Naive thymus-derived CD4-positive, alpha-beta T cell (primary cell): Measurements from ENCODE around the gene UBE2I. TPM values are rescaled to one million over a fixed set of nuclear protein-coding genes. Genes with fewer than 3 reads are reported as not detected.

ENCODE experiments used
- ATAC-seq: fragments of 150-1000 bp; cut with Tn5 transposase; 2 replicates; pipeline ENCODE4 v1.10.0; 2021; ENCODE audit warnings: mild to moderate bottlenecking, moderate library complexity
- CTCF ChIA-PET: fragments of 350-600 bp; sonication (Branson Sonifier 250); formaldehyde crosslinking; loops from one replicate; lab custom pipeline; 2021; ENCODE audit warnings: antibody characterized with exemption; lab: Charles Lee
- POLR2A ChIA-PET: fragments of 350-600 bp; sonication (Branson Sonifier 250); formaldehyde crosslinking; loops from one replicate; lab custom pipeline; 2021; ENCODE audit warnings: antibody characterized with exemption, inconsistent platforms; lab: Charles Lee
- DNase-seq, 9 donors: peaks; one replicate each; pipeline versions ENCODE4 v3.0.0 to v3.0.0-alpha.2; 2020 to 2022; ENCODE audit warnings: mixed read lengths in 1 of 9
- H3K27ac ChIP-seq: one replicate; pipeline ENCODE4 v1.7.0; 2013; ENCODE audit warnings: mild to moderate bottlenecking, low read depth, low read length, moderate library complexity
- H3K27me3 ChIP-seq, 2 donors: one replicate each; pipeline ENCODE4 v1.7.0; 2013; ENCODE audit warnings: low read length in 2 of 2, mild to moderate bottlenecking in 2 of 2, moderate library complexity in 2 of 2; ENCODE audit not compliant: control insufficient read depth in 2 of 2, insufficient read depth in 2 of 2
- H3K36me3 ChIP-seq, 3 experiments: 1 replicate in 2 of 3; 2 replicates in 1 of 3; pipeline ENCODE4 v1.7.0; 2013; ENCODE audit warnings: low read length in 3 of 3, mild to moderate bottlenecking in 3 of 3, moderate library complexity in 1 of 3; ENCODE audit not compliant: insufficient read depth in 3 of 3, control insufficient read depth in 2 of 3
- H3K4me1 ChIP-seq, 2 donors: one replicate each; pipeline ENCODE4 v1.7.0; 2013; ENCODE audit warnings: low read length in 2 of 2, mild to moderate bottlenecking in 2 of 2, moderate library complexity in 1 of 2; ENCODE audit not compliant: control insufficient read depth in 2 of 2, insufficient read depth in 2 of 2
- H3K4me3 ChIP-seq: 2 replicates; pipeline ENCODE4 v1.7.0; 2013; ENCODE audit warnings: mild to moderate bottlenecking, low read length
- H3K9me3 ChIP-seq, 3 experiments: 1 replicate in 2 of 3; 2 replicates in 1 of 3; pipeline ENCODE4 v1.7.0; 2013; ENCODE audit warnings: low read length in 3 of 3; ENCODE audit not compliant: control insufficient read depth in 2 of 3
- H3K27ac Mint-ChIP-seq, 9 donors: one replicate each; pipeline ENCODE4 v1.8.0; 2020 to 2022; ENCODE audit warnings: mixed read lengths in 9 of 9, mild to moderate bottlenecking in 8 of 9, moderate library complexity in 5 of 9, inconsistent platforms in 2 of 9
- H3K27me3 Mint-ChIP-seq, 5 donors: one replicate each; pipeline ENCODE4 v1.8.0; 2021 to 2022; ENCODE audit warnings: mixed read lengths in 5 of 5, mild to moderate bottlenecking in 1 of 5
- H3K36me3 Mint-ChIP-seq, 5 donors: one replicate each; pipeline ENCODE4 v1.8.0; 2020 to 2022; ENCODE audit warnings: mixed read lengths in 5 of 5, mild to moderate bottlenecking in 3 of 5, inconsistent platforms in 1 of 5
- H3K4me1 Mint-ChIP-seq, 7 donors: one replicate each; pipeline ENCODE4 v1.8.0; 2020 to 2022; ENCODE audit warnings: mixed read lengths in 7 of 7, mild to moderate bottlenecking in 3 of 7, inconsistent platforms in 1 of 7
- H3K4me3 Mint-ChIP-seq, 10 donors: one replicate each; pipeline ENCODE4 v1.8.0; 2020 to 2022; ENCODE audit warnings: mild to moderate bottlenecking in 10 of 10, mixed read lengths in 10 of 10, moderate library complexity in 6 of 10, inconsistent platforms in 2 of 10
- H3K9me3 Mint-ChIP-seq, 11 donors: one replicate each; pipeline ENCODE4 v1.8.0; 2020 to 2022; ENCODE audit warnings: mixed read lengths in 11 of 11, mild to moderate bottlenecking in 4 of 11, inconsistent platforms in 1 of 11, moderate library complexity in 1 of 11
- intact Hi-C, 2 donors: fragments of 100-400 bp; cut with micrococcal nuclease; formaldehyde crosslinking; loops; one replicate each; pipeline ENCODE4 v1.15.1; 2023
- polyA plus RNA-seq, 2 donors: library from polyadenylated mRNA; unstranded; fragments of 300-500 nt; fragmentation: Illumina TruSeq; gene quantifications; one replicate each; pipeline ENCODE4 v1.2.3, GENCODE V29; 2021
- total RNA-seq, 6 experiments: library from RNA in 5 of 6; stranded (reverse) in 5 of 6; gene quantifications; 1 replicate in 5 of 6; 2 replicates in 1 of 6; pipeline ENCODE4 v1.2.3 and lab custom pipeline; 2021 to 2026

UBE2I gene
- total and polyA plus RNA-seq, 7 experiments from 2014 or later = 67.2 to 277 (median 176) TPM

DNA sequence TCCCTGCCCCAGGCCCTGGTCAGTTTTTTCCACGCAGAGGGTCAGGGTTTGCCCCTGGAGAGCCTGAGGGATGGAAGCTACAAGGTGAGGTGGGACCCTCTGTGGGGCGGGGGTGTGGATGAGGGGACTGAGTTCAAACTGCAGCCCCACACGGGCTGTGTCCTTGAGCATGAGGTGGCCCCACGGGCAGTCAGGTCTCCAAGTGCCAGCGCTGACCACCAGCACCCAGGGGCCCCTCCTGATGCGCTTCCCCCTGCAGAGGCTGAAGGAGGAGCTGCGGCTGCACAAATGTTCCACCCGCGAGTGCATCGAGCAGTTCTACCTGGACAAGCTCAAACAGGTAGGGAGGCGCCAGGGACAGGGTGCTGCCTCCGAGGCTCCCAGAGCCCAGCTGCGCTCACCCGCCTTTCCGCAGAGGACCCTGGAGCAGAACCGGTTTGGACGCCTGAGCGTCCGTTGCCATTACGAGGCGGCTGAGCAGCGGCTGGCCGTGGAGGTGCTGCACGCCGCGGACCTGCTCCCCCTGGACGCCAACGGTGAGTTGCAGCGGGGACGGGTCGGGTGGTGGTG lies 37.9 kb downstream of the UBE2I start:
- ChIA-PET POLR2A (interaction anchor here (1.1 kb wide), 1 partner anchor 18 kb away, joined by 3 read pairs; no protein-coding TSS in a partner anchor), CTCF (no interaction called here)
- Histone ChIP-seq H3K36me3 (peaks cover 0 to 31% (median 0%) of the 10 kb centered on the region in 3 experiments), H3K9me3 (no peaks in the 10 kb centered on the region), H3K4me3 (no peak overlapping the region), H3K27ac (no peak overlapping the region), H3K27me3 (no peaks in the 10 kb centered on the region), H3K4me1 (peaks cover 11 to 17% of the 10 kb centered on the region in 2 donors)
- peaks cover 0 to 8% (median 0%) of the 10 kb centered on the region in 11 donors for H3K9me3 Mint-ChIP-seq
- intact Hi-C loops = loop anchor here in 1 of 2 donors (10.0 kb wide), 1 partner anchor 427 kb away; the partner anchor contains the start of genes EME2, MRPS34 and NME3
- no peak for ATAC-seq
- no peak overlapping the region for H3K4me3 Mint-ChIP-seq
- H3K27ac Mint-ChIP-seq = no peak overlapping the region
- H3K36me3 Mint-ChIP-seq = peaks cover 0 to 2% (median 0%) of the 10 kb centered on the region in 5 donors
- peaks cover 0 to 2% (median 0%) of the 10 kb centered on the region in 5 donors for H3K27me3 Mint-ChIP-seq
- DNase-seq = no peak
- peaks cover 19 to 26% (median 22%) of the 10 kb centered on the region in 7 donors for H3K4me1 Mint-ChIP-seq

DNA sequence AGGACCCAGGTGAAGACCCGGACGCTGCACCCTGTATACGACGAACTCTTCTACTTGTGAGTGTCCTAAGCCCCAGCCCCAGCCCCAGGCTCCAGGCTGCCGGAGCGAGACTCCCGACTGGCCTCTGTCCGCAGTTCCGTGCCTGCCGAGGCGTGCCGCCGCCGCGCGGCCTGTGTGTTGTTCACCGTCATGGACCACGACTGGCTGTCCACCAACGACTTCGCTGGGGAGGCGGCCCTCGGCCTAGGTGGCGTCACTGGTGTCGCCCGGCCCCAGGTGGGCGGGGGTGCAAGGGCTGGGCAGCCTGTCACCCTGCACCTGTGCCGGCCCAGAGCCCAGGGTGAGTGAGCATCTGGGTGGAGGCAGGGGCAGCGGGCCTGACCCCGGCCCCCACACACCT lies 38.5 kb downstream of the UBE2I start:
- no peak overlapping the region for H3K4me3 ChIP-seq
- H3K27me3 ChIP-seq = no peaks in the 10 kb centered on the region
- no peak overlapping the region for H3K27ac Mint-ChIP-seq
- no peaks in the 10 kb centered on the region for H3K9me3 ChIP-seq
- peaks cover 0 to 11% (median 0%) of the 10 kb centered on the region in 11 donors for H3K9me3 Mint-ChIP-seq
- peaks cover 0 to 2% (median 0%) of the 10 kb centered on the region in 5 donors for H3K36me3 Mint-ChIP-seq
- intact Hi-C loops = loop anchor here in 1 of 2 donors (10.0 kb wide), 1 partner anchor 427 kb away; the partner anchor contains the start of genes EME2, MRPS34 and NME3
- ChIA-PET CTCF (no interaction called here), POLR2A (interaction anchor here (1.1 kb wide), 1 partner anchor 18 kb away, joined by 3 read pairs; no protein-coding TSS in a partner anchor)
- peaks cover 0 to 5% (median 0%) of the 10 kb centered on the region in 5 donors for H3K27me3 Mint-ChIP-seq
- ATAC-seq (no peak), DNase-seq (no peak)
- H3K36me3 ChIP-seq = peaks cover 0 to 31% (median 0%) of the 10 kb centered on the region in 3 experiments
- H3K4me1 ChIP-seq = peaks cover 13 to 18% of the 10 kb centered on the region in 2 donors
- no peak overlapping the region for H3K27ac ChIP-seq
- peaks cover 18 to 26% (median 22%) of the 10 kb centered on the region in 7 donors for H3K4me1 Mint-ChIP-seq
- no peak overlapping the region for H3K4me3 Mint-ChIP-seq

DNA sequence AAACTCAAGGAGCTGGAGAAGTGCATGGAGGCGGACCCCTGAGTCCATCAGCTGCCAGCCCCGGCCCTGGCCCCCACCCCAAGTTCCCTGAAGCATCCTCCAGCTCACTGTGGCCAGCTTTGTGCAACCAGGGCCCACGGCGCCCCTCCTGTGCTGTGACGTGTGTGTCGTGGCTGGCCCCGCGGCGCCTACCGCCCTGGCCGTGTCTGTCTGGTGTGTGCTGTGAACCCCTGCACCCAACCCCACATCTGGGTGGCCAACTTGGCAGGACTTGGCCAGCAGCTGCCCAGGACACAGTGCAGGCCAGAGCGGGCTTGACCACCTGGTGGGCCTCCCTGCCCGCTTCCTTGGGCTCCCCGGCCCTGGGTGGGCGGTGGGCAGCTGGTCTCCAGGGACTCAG lies 39.0 kb downstream of the UBE2I start:
- no peak overlapping the region for H3K4me3 ChIP-seq
- peaks cover 13 to 17% of the 10 kb centered on the region in 2 donors for H3K4me1 ChIP-seq
- H3K36me3 ChIP-seq = peaks cover 0 to 31% (median 0%) of the 10 kb centered on the region in 3 experiments
- Mint-ChIP-seq H3K36me3 (peaks cover 0 to 2% (median 0%) of the 10 kb centered on the region in 5 donors), H3K27ac (no peak overlapping the region), H3K9me3 (peaks cover 0 to 12% (median 0%) of the 10 kb centered on the region in 11 donors), H3K27me3 (peaks cover 0 to 5% (median 0%) of the 10 kb centered on the region in 5 donors), H3K4me3 (no peak overlapping the region), H3K4me1 (peaks cover 18 to 27% (median 22%) of the 10 kb centered on the region in 7 donors)
- no peaks in the 10 kb centered on the region for H3K27me3 ChIP-seq
- no peak for DNase-seq
- no peak for ATAC-seq
- H3K27ac ChIP-seq = no peak overlapping the region
- ChIA-PET POLR2A (interaction anchor here (1.1 kb wide), 1 partner anchor 17 kb away, joined by 3 read pairs; no protein-coding TSS in a partner anchor), CTCF (no interaction called here)
- intact Hi-C loops = loop anchor here in 1 of 2 donors (10.0 kb wide), 1 partner anchor 426 kb away; the partner anchor contains the start of genes EME2, MRPS34 and NME3
- no peaks in the 10 kb centered on the region for H3K9me3 ChIP-seq

DNA sequence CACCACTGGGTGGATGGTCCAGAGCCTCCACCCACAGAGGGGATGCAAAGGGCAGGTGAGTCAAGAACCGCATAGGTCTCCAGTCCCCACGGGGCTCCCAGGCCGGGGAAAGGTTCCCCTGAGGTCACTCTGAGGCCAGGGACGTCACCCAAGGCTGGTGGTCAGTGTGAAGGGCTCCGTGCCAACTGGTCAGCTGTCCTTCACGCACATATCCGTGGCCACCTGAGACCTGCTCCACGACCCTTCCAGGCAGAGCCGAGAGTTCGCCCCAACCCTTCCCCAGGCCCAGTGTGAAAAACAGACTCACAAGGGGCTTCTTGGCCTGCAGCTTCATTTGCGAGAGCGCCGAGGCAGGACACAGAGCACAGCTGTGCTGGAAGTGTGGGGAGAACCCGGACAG lies 39.5 kb downstream of the UBE2I start:
- peaks cover 0 to 16% (median 0%) of the 10 kb centered on the region in 11 donors for H3K9me3 Mint-ChIP-seq
- Histone ChIP-seq H3K4me3 (no peak overlapping the region), H3K27ac (no peak overlapping the region), H3K36me3 (peaks cover 0 to 31% (median 0%) of the 10 kb centered on the region in 3 experiments), H3K4me1 (peaks cover 13 to 20% of the 10 kb centered on the region in 2 donors), H3K27me3 (no peaks in the 10 kb centered on the region), H3K9me3 (no peaks in the 10 kb centered on the region)
- intact Hi-C loops = loop anchor here in 1 of 2 donors (10.0 kb wide), 1 partner anchor 426 kb away; the partner anchor contains the start of genes EME2, MRPS34 and NME3
- ATAC-seq = no peak
- POLR2A ChIA-PET = interaction anchor here (1.1 kb wide), 1 partner anchor 17 kb away, joined by 3 read pairs; no protein-coding TSS in a partner anchor
- CTCF ChIA-PET = interaction anchor here (0.6 kb wide), 1 partner anchor 608 kb away, joined by 3 read pairs; the partner anchor contains the start of gene CIAO3
- peaks cover 0 to 2% (median 0%) of the 10 kb centered on the region in 5 donors for H3K36me3 Mint-ChIP-seq
- H3K27me3 Mint-ChIP-seq = peaks cover 0 to 5% (median 0%) of the 10 kb centered on the region in 5 donors
- peak overlapping the region in 1 of 10 donors; percentile 29 for H3K4me3 Mint-ChIP-seq
- DNase-seq = no peak
- peaks cover 23 to 32% (median 25%) of the 10 kb centered on the region in 7 donors for H3K4me1 Mint-ChIP-seq
- no peak overlapping the region for H3K27ac Mint-ChIP-seq

DNA sequence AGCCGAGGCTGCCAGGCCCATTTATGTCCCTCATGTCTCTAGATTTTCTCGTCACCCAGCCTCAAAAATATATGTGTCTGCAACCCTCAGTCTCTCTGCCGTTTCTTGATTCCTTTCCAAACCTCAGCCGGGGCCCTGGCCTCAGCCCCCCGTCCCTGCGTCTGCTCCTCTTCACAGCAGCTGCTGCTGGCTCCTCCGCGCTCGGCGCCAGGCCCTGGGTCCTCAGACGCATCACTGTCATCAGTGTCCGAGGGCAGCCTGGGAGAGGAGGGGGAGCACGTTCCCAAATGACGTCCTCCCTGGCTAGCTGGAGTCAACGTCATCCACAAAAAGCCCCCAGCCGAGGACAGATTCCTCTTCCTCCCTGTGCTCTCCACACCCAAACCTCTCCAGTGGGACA lies 39.9 kb downstream of the UBE2I start:
- Histone ChIP-seq H3K4me3 (no peak overlapping the region), H3K27ac (no peak overlapping the region), H3K9me3 (no peaks in the 10 kb centered on the region), H3K27me3 (no peaks in the 10 kb centered on the region), H3K36me3 (peaks cover 0 to 31% (median 0%) of the 10 kb centered on the region in 3 experiments), H3K4me1 (peaks cover 13 to 21% of the 10 kb centered on the region in 2 donors)
- CTCF ChIA-PET = interaction anchor here (0.6 kb wide), 1 partner anchor 608 kb away, joined by 3 read pairs; the partner anchor contains the start of gene CIAO3
- Mint-ChIP-seq H3K27me3 (peaks cover 0 to 5% (median 0%) of the 10 kb centered on the region in 5 donors), H3K9me3 (peaks cover 0 to 16% (median 0%) of the 10 kb centered on the region in 11 donors), H3K27ac (no peak overlapping the region), H3K4me1 (peaks cover 23 to 36% (median 27%) of the 10 kb centered on the region in 7 donors), H3K4me3 (peak overlapping the region in 3 of 10 donors; percentile 4 to 88 (median 29)), H3K36me3 (peaks cover 0 to 2% (median 0%) of the 10 kb centered on the region in 5 donors)
- intact Hi-C loops = loop anchor here in 1 of 2 donors (10.0 kb wide), 1 partner anchor 425 kb away; the partner anchor contains the start of genes EME2, MRPS34 and NME3
- no peak for DNase-seq
- POLR2A ChIA-PET = no interaction called here
- ATAC-seq = no peak

DNA sequence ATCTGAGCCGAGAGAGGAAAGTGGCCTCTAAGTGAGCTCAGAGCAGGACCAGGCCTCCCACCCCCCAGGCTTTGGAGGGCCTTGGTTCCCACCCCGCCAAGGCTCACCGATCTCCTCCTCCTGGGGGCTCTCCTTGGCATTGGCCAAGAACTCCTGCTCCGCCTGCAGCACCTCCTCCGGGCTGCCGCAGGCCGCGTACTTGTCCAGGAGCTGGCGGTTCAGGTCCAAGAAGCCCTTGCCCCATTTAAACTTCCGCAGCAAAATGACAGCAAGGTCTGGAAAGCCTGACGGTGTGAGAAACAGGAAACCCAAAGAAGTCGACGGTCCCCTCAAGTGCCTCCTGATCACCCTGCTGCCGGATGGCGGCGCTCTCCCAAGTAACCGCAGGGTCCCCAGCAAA lies 40.5 kb downstream of the UBE2I start:
- Histone ChIP-seq H3K36me3 (peaks cover 0 to 31% (median 0%) of the 10 kb centered on the region in 3 experiments), H3K9me3 (no peaks in the 10 kb centered on the region), H3K4me3 (no peak overlapping the region), H3K27ac (no peak overlapping the region), H3K27me3 (no peaks in the 10 kb centered on the region), H3K4me1 (peaks cover 13 to 21% of the 10 kb centered on the region in 2 donors)
- intact Hi-C loops = loop anchor here in 1 of 2 donors (2.0 to 10.0 kb wide), 4 partner anchors 41 to 823 kb away; partner anchors contain the start of genes CAPN15, EME2, MRPS34 and NME3
- H3K36me3 Mint-ChIP-seq = peaks cover 0 to 2% (median 0%) of the 10 kb centered on the region in 5 donors
- peak overlapping the region; percentile 38 to 88 (median 80) for H3K4me3 Mint-ChIP-seq
- no peak for DNase-seq
- peaks cover 0 to 5% (median 0%) of the 10 kb centered on the region in 5 donors for H3K27me3 Mint-ChIP-seq
- ChIA-PET POLR2A (interaction anchor here (1.7 kb wide), 1 partner anchor 41 kb away, joined by 5 read pairs; the partner anchor contains the start of gene UBE2I), CTCF (no interaction called here)
- ATAC-seq = no peak
- H3K27ac Mint-ChIP-seq = peak overlapping the region in 5 of 9 donors; percentile 14 to 66 (median 62)
- H3K4me1 Mint-ChIP-seq = peaks cover 24 to 41% (median 28%) of the 10 kb centered on the region in 7 donors
- peaks cover 0 to 16% (median 0%) of the 10 kb centered on the region in 11 donors for H3K9me3 Mint-ChIP-seq
